Putamen (tissue), 1 donor: ENCODE results near the gene ARNT2.
"Not testable (repeated sequence)": the region's sequence is repeated elsewhere in the genome, so short reads cannot be mapped to it uniquely, and the experiment has no call there.

Experiments used
- DNase-seq: peaks from one replicate; pipeline ENCODE4 v3.0.0-alpha.2; 2016; ENCODE audit warnings: low spot score

The ARNT2 gene

DNA sequence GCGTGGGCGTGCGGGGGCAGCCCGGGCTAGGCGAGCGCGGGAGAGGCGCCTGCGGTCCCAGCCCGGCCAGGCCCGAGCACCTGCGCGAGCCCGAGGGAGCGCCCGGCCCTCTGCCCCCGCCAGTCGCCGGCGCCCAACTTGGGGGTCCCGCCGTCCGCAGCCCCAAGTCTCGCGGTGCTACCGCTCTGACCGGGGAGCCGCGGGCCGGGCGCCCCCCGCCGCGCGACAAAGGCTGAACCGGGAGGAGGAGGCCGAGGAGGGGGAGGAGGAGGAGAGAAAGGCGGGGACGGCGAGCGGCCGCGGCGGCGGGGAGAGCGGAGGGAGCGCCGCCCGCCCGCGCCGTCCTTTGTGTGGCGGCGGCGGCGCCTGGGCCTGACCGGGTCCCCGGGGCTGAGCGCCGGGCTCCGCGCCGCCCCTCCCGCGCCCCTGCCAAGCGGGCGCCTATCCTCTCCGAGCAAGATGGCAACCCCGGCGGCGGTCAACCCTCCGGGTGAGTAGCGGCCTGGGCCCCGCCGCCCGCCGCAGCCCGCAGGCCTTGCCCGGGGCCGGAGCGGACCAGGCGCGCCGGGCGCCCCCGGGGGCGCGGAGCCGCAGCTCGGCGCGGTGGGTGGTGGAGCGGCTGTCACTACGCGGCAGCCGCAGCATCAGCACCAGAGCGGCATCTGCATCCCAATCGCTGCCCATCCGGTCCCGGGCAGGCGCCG is at the start of gene ARNT2:
Gene ARNT2 (plus strand): TSS at position 326 of the 704 bp plus-strand sequence. CDS start 134 bp downstream, at position 460.
- DNase-seq: peak; percentile 83

DNA sequence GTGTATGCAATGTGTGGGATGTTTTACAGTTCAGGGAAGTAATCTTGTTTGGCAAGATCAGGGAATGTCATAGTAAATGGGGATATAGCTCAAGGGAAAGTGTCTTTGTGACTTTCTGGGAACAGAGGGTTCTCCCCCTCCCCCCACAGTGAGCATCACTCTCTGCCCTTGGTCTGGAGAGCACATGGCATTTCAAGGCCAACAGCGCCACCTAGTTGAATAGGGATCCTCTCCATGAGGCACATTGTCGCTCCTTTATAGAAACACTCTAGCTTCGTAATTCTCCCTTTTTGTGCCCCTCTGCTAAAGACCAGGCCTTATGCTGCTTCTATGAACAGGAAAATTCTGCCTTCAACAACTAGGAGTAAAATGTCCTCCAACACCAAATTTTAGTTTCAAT is 37.1 kb upstream of the ARNT2 start:
- no peak for DNase-seq

DNA sequence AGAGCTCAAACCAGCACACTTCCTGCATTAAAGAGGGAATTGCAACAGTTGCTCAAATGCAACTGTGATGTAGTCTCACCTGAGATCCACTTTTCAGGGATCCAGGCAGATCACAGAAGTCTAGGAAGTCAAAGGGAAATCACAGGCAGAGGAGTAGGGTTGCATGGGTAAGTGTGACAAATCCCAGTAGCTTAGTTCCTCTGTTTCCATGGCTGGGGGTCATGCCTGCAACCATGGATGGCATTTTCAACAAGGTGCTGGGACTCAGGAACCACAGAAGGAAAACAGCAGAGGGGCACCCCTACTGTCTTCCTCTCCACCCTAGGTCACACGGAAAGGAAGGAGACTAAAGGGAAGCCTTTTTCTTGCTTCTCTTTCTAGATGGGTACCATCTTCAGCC is 36.5 kb upstream of the ARNT2 start:
- DNase-seq: no peak

DNA sequence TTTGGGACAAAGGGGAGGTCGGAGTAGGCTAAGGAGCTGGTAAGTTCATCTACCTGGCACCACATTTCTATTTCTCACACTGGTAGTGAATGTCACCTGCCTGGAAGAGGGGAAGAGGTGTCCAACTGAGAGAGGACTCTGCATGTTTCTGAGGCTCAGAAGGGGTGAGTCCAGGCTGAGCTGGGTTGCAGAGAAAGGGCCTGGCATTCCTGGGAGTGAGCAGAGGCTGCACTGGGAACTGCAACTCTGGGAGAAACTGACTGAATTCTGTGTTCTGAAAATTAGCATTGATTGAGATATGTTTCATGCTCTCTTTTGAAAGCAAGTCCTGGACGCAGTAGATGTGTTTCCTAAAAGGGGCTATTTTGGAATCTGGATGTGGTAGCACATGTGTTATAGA is 32.3 kb upstream of the ARNT2 start:
- DNase-seq: no peak

DNA sequence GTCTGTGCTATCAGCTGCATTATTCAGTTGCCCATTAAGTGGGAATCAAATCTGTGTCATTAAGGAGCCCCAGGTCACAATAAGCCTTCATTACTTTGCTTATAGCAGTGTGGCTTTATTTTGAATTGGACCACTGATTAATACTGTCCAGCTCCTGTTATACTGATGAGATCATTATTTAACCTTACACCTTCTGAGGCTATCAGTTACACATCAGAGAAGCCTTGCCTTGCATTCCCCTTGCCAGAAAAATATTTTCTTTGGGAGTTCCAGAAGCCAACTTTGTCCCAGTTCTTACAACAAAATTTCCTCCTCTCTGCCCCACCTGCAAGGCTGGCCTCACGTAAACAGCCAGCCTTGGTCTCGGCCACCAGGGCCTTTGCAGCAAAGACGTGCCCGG is 29.7 kb upstream of the ARNT2 start:
- DNase-seq: no peak

DNA sequence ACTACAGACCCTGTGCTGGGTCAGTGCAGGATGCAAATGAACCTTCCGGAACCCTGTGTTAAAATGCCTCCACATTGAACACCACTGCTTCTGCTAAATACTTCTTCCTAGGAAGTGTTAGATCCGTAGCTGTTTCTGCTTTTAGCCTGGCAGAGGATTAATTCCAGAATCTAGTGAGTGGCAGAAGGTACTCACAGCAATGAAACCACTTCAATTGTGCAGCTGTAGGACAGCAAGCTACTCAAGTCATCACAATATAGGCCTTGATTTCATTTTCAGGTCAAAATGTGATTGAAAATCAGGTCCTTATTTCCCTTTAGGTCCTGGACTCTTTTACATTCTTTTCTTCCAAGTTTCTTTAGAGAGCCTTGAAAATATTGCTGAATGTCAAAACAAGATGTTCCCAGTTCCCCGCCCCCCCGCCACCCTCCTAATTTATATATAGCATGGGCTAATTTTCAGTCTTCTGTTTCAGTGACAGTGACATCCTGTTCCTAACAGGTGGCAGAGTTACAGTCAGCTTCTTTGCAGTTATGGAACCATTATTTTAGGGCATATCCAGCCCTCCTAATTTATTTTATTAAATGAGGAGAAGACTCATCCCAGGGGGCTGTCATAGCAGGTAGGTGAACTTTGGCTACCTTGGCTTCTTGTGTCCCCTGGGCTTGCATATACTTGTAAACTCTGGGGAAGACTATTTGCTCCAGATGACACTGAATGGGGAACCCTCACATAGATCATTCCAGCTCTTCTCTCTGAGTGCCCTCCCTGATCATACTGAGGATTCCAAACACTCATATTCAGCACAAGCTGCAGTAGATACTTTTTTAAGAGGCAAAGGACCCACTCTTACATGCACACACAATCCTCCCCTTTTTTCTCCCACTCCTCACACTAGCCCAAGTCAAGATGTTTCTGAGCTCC is 28.0 kb upstream of the ARNT2 start:
- DNase-seq: peak; percentile 58

DNA sequence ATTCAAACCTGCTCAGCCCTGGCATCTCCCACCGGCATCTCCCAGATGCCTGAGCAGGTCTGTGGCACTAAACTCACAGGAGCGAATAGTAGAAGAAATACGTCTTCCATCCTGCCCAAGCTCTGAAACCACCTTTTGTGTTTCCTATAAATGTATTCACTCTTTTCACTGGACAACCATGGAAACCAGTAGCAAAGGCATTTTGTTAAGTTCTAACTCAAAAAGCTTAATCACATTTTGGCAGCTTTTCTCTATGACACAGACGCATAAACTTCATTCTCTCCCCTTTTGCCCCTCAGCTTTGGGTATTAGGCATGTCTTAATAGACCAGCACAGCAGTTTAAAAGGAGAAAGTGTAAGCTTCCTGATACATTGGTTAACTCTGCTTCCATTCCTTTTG is 24.5 kb upstream of the ARNT2 start:
- DNase-seq: peak; percentile 49

DNA sequence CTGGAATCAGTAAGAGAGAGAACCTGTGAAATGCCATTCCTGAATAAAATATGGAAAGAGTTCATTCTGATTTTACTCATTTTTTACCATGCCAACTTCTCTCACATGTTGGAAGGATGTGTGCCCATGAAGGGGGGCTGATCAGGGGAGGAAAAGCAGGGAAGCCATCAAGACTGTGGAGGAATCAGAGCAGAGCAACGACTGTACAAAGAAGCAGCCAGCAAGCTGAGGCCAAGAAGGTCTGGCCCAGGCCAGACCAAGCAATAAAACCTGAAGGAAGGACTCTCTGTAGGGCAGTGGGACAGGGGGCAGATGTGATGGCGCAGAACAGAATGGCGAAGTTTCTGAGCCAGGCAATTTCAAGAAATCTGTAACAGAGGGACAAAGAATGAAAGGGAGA is 24.0 kb upstream of the ARNT2 start:
- no peak for DNase-seq

DNA sequence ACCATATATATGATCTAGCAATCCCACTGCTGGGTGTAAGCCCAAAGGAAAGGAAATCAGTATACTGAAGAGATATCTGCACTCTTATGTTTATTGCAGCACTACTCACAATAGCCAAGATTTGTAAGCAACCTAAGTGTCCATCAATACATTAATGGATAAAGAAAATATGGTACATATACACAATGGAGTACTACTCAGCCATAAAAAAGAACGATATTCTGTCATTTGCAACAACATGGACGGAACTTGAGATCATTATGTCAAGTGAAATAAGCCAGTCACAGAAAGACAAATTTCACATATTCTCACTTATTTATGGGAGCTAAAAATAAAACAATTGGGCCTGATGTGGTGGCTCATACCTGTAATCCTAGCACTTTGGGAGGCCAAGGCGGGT is 21.9 kb upstream of the ARNT2 start:
- no peak for DNase-seq

DNA sequence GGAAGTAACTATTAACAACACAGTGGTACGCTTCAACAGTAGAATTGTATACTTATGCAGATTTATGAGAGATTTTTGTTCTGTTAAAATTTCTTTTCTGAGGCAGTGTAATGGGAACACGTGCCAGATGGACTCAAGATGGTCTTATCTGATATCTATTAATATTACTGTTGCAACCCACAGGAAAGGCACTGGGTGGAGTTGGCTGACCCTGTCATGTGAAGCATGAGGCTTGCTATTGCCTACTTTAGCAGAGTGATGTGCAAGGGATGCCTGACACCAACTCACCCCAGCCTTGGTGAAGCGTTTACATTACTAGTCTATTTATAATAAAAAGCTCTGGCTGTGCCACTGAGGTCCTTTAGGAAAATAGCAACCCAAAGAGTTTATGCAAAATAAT is 19.8 kb upstream of the ARNT2 start:
- no peak for DNase-seq

DNA sequence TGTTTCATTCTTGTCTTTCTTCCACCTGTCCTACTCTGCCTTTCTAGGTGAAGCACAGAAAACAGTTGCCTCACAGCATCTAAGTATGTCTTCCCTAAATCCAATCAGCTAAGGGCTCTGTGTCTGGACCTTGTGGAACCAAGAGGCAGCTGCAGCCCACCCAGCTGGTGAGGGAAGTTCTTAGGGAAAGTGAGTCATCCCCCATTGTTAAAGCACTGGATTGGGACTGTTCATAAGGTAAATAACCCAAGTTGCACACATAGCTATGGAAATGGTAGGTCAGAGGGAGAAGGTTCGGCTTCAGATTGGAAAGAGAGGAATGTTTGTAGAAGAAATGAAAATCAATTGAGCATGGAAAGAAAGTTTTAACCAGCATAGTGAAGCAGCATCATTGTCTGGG is 18.0 kb upstream of the ARNT2 start:
- DNase-seq: no peak

DNA sequence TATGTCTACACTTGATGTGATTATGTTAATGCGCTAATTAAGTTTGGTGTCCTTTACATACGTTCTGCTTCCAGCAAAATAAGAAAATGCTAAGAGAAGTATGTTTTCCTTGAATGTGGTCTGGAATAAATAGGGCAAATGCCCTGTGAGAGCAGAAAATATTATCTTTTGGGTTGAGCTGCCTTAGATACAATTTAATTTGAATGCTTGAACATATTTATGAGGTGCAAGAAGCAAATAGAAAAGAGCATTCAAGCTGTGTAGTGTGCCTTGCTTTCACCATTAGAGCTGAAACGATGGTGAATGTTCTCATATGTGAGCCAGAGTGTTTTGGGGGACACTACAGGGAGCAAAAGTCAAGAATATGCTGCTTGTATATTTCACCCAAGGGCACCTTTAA is 15.9 kb upstream of the ARNT2 start:
- DNase-seq: no peak

DNA sequence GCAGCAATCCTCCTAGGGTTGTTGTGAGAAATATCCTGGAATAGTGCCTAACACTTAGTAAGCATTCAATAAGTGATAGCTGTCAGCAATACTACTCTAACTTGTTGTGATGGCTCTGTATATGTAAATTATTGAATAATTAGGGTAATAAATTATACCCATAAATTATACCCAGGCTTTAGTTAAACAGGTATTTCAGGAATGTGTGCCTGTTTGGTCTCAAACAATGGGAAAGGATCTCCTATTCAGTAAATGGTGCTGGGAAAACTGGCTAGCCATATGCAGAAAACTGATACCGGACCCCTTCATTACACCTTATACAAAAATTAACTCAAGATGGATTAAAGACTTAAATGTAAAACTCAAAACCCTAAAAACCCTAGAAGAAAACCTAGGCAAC is 14.8 kb upstream of the ARNT2 start:
- no peak for DNase-seq

DNA sequence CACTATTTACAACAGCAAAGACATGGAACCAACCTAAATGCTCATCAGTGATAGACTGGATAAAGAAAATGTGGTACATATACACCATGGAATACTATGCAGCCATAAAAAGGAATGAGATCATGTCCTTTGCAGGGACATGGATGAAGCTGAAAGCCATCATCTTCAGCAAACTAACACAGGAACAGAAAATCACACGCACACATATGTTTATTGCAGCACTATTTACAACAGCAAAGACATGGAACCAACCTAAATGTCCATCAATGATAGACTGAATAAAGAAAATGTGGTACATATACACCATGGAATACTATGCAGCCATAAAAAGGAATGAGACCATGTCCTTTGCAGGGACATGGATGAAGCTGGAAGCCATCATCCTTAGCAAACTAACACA is 13.2 kb upstream of the ARNT2 start:
- DNase-seq: not testable (repeated sequence)

DNA sequence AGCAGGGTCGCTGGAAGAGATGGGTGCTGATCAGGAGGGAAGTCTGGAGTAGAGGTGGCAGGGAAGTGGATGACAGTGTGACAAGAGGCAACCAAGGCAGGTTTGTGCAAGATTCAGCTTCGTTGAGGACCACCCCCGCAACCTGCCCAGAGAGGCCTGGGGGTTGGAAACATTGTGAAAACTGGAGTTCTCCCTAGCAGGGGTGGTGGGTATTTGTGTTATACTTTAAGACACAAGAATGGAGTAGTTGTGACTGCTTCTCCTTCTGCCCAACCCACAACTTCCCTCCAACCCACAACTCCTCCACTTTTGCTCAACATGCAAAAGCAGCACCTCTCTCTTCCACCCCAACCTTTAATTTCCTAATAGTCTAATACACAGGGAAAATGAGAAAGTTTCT is 8.6 kb upstream of the ARNT2 start:
- no peak for DNase-seq

DNA sequence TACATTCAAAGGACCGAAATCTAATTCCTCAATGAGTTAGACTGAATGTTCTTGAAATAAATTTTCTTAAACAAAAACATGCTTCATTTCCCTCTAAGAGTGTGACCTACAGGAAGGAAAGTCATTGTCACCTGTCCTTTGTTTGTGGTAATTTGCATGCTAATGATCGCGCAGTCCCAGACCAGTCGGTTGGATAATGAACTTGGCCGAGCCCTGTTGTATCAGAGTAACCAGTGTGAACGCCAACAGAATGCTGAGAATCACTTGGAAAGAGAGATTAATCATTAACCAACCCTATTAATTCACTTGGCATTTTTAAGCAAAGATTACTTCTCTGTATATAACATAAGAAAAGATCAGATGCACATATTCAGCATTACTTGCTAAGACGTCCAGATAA is 8.1 kb upstream of the ARNT2 start:
- DNase-seq: no peak

DNA sequence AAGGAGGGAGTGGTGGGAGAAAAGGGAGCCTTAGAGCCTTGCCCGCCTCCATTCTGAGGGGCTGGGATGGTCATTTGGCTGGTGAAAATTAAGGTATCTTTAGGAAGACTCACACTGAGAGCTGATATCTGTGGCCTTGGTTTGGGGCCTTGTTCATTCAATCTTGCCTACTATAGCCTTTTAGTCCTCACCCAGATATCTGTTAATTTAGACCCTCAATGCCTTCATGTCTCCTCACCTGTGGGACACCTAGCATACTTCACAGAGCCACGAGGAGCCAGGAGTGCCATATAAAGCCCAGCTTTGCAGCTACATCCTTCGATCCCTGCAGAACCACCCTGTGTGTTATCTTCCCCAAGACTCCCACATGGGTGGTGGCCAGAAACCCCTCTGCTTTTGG is 4.7 kb upstream of the ARNT2 start:
- no peak for DNase-seq

DNA sequence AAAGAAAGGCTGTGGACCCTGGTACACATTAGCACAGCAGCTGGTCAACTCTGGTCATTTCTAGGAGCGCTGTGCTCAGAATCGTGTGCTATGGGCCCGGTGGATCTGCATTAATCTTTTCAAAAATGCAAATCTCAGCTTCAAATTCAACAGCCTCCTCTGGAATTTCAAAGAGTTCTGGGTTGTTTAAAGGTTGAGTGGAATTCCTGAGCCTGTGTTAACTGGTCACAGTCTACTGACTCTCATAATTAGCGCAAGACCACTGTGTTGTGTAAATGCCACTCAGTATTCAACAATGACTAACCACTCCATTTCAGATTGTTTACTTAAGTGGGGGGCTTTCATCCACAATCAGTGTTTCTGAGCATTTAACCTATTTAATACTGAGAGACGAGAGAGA is 2.7 kb upstream of the ARNT2 start:
- DNase-seq: no peak

DNA sequence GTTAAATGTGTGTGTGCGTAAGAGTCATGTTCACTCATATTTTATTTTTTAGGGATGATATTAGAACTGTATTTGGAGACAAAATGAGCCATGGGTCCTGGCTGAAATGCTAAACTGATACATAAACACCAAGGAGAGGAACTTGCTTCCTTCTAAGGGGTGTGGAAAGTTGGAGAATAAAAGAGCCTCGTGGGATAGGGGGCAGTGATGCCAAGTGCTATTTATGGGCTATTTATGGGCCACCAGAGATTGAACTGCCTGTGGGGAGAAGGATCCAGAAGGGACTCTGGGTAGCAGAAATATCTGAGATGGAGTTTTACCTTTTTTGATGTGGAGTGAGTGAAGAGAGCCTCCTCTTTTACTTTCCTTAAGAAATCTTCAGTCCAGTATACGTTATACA is 1.8 kb upstream of the ARNT2 start:
- no peak for DNase-seq

DNA sequence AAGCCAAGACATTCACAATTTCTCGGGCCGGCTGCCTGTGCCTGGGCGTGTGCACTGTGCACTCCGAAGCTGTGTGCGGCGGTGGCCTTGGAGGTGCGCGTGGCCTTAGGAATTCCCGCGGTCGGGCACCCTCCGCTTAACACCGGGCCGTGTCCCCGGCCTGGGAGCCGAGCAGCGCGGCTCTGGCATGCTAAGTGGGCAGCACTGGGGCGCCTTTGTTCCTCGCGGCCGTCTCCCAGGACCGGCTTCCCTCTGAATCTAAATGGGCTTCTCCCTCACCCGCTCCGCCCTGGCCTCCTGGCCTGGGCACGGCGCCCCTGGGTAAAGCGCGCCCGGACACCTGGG is 498 bp upstream of the ARNT2 start:
- no peak for DNase-seq

DNA sequence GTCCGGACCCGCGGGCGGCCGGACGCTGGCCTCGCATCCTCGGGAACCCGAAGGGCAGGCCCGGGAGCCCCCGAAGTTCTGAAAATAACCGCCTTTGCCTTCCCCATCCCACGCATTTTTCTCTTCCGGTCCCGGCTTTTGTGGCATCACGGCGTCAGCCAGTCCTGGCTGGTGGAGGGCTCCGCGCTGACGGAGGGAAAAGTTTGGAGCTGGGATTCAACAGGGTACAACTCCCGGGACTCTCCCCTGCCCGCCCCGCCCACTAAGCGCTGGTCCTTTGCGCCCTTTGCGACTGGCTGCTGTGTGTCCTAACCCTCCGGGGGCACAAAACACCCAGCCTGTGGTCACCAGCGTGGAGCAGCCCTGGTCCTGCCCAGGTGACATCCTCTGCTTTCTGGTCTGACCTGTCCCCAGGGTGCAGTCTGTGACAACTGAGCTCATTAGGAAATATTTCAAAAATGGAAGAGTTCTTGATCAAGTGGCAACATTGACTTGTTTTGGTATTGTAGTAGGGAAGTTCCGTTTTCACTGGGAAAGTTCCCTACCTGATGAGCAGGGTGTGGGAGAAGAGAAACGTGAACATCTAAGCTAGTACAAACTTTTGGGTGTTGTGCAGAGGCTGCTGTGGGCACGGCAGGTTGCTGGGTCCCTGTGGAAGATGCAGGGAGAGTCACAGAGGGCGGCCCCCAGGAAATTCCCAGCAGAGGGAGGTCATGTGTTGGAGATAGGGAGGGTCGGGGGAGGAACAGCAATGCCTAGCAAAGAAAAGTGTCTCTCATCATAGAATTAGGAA is 775 bp downstream of the ARNT2 start:
- peak; percentile 77 for DNase-seq

DNA sequence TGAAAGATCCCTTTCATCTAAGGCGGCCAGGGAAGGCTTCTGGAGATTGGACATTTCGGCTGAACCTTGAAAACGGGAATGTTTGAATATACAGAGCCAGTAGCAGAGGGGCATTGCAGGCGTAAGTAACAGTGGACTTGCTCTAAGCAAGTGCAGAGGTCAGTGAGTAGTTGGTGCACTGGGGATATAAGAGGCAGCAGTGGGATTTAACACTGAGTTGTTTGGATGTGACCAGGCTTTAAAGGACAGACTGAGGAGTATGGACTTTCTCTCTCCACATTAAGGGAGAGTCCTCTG is 1.3 kb downstream of the ARNT2 start:
- DNase-seq: no peak

DNA sequence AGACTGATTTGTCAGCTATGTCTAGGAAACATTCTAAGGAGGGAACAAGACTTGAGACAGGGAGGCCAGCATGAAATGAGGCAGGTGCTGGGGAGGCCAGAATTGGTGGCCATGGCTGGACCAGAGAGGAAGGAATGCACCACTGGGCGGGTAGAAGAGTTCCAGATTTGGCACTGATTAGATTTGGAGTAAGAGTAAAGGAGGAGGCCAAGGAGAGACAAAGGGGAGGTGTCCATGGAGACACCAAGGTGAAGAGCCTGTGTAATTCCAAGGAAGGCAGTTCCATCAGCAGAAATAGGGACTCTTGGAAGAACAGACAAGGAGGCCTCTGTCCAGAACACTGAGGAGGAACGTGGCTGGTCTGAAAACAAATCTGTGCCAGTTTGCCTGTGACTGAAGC is 1.8 kb downstream of the ARNT2 start:
- no peak for DNase-seq
